PFSK-1 (cell line): ENCODE data around the gene USF2.

Source experiments
- FOXP2 ChIP-seq: optimal IDR thresholded peaks from 2 replicates; pipeline ENCODE3; 2011; ENCODE audit warnings: borderline replicate concordance, control low read depth, inconsistent platforms; ENCODE audit not compliant: insufficient read depth; ENCODE audit errors: extremely low read length, extremely low read depth
- POLR2AphosphoS5 ChIP-seq: IDR thresholded peaks from 2 replicates; pipeline ENCODE4 v1.6.1; 2012; ENCODE audit warnings: low read depth, mild to moderate bottlenecking, control low read depth, low read length, moderate library complexity
- REST ChIP-seq, 2 experiments: IDR thresholded peaks; 2 replicates each; pipeline versions ENCODE4 v1.6.1 to v1.8.0; 2011 to 2012; ENCODE audit warnings: low read depth in 2 of 2, low read length in 2 of 2, control low read depth in 1 of 2, inconsistent platforms in 1 of 2, mild to moderate bottlenecking in 1 of 2, moderate library complexity in 1 of 2; ENCODE audit not compliant: insufficient read depth in 1 of 2
- SIN3A ChIP-seq: IDR thresholded peaks from 2 replicates; pipeline ENCODE4 v1.6.1; 2012; ENCODE audit warnings: mild to moderate bottlenecking, low read length, moderate library complexity, borderline replicate concordance; ENCODE audit not compliant: insufficient read depth
- TAF1 ChIP-seq: IDR thresholded peaks from 2 replicates; pipeline ENCODE4 v1.6.1; 2012; ENCODE audit warnings: low read length, control low read depth, borderline replicate concordance; ENCODE audit not compliant: insufficient read depth

The USF2 gene

GRCh38 chr19:35296644-35297514 is 28.1 kb downstream of the USF2 start:
- TF ChIP-seq POLR2AphosphoS5: no peak

GRCh38 chr19:35297515-35297848 is 28.7 kb downstream of the USF2 start:
- TF ChIP-seq REST (IDR thresholded peaks at IDR 0.05; ENCODE audit: insufficient read depth in 1 of 2, low read depth in 2 of 2, low read length in 2 of 2) (no peak), FOXP2 (no peak), TAF1 (no peak), POLR2AphosphoS5 (no peak), SIN3A (no peak)

- no peak for TF ChIP-seq TAF1
- no peak for TF ChIP-seq POLR2AphosphoS5
- TF ChIP-seq REST (IDR thresholded peaks at IDR 0.05; ENCODE audit: insufficient read depth in 1 of 2, low read depth in 2 of 2, low read length in 2 of 2): no peak
- no peak for TF ChIP-seq SIN3A
- TF ChIP-seq FOXP2: no peak
Observed at GRCh38 chr19:35297922-35298321, 29.2 kb downstream of the USF2 start.

GRCh38 chr19:35298561-35298972 is 29.8 kb downstream of the USF2 start:
- no peak for TF ChIP-seq FOXP2
- no peak for TF ChIP-seq SIN3A
- no peak for TF ChIP-seq POLR2AphosphoS5
- TF ChIP-seq TAF1: no peak
- TF ChIP-seq REST (IDR thresholded peaks at IDR 0.05; ENCODE audit: insufficient read depth in 1 of 2, low read depth in 2 of 2, low read length in 2 of 2): no peak

- TF ChIP-seq REST (IDR thresholded peaks at IDR 0.05; ENCODE audit: insufficient read depth in 1 of 2, low read depth in 2 of 2, low read length in 2 of 2): no peak
- no peak for TF ChIP-seq TAF1
- no peak for TF ChIP-seq POLR2AphosphoS5
- no peak for TF ChIP-seq SIN3A
- TF ChIP-seq FOXP2: no peak
Observed at GRCh38 chr19:35299523-35300338, 31.0 kb downstream of the USF2 start.
